HUES6 (cell line): ENCODE results near the gene CFAP298.

ENCODE experiments used
- H3K27ac ChIP-seq: 2 replicates; pipeline ENCODE4 v1.7.0; 2013; ENCODE audit warnings: low read depth, mild to moderate bottlenecking, low read length, inconsistent platforms
- H3K27me3 ChIP-seq: 2 replicates; pipeline ENCODE4 v1.6.1; 2013; ENCODE audit warnings: low read length; ENCODE audit not compliant: control insufficient read depth, insufficient read depth
- H3K36me3 ChIP-seq: 2 replicates; pipeline ENCODE4 v1.6.1; 2013; ENCODE audit warnings: low read length; ENCODE audit not compliant: control insufficient read depth, insufficient read depth
- H3K4me1 ChIP-seq: 2 replicates; pipeline ENCODE4 v1.6.1; 2013; ENCODE audit warnings: low read length; ENCODE audit not compliant: control insufficient read depth, insufficient read depth
- H3K4me3 ChIP-seq: 2 replicates; pipeline ENCODE4 v1.5.1; 2013; ENCODE audit warnings: low read depth, low read length
- H3K9ac ChIP-seq: one replicate; pipeline ENCODE4 v1.6.1; 2013; ENCODE audit warnings: mild to moderate bottlenecking, low read length
- H3K9me3 ChIP-seq: 2 replicates; pipeline ENCODE4 v1.6.1; 2013; ENCODE audit warnings: low read depth, low read length; ENCODE audit not compliant: control insufficient read depth, insufficient read depth

The CFAP298 gene

GRCh38 chr21:32580949-32581348 is 31.2 kb downstream of the CFAP298 start:
- no peaks in the 10 kb centered on the region for H3K4me1 ChIP-seq
- no peak overlapping the region for H3K27ac ChIP-seq
- no peaks in the 10 kb centered on the region for H3K27me3 ChIP-seq
- H3K4me3 ChIP-seq: no peak overlapping the region
- no peaks in the 10 kb centered on the region for H3K36me3 ChIP-seq
- no peak overlapping the region for H3K9ac ChIP-seq
- no peaks in the 10 kb centered on the region for H3K9me3 ChIP-seq

GRCh38 chr21:32578107-32578691 is 34.0 kb downstream of the CFAP298 start:
- no peak overlapping the region for H3K4me3 ChIP-seq
- no peaks in the 10 kb centered on the region for H3K9me3 ChIP-seq
- no peak overlapping the region for H3K27ac ChIP-seq
- H3K36me3 ChIP-seq: no peaks in the 10 kb centered on the region
- no peak overlapping the region for H3K9ac ChIP-seq
- no peaks in the 10 kb centered on the region for H3K4me1 ChIP-seq
- H3K27me3 ChIP-seq: no peaks in the 10 kb centered on the region

- Histone ChIP-seq H3K27me3 (no peaks in the 10 kb centered on the region), H3K27ac (no peak overlapping the region), H3K9me3 (no peaks in the 10 kb centered on the region), H3K9ac (no peak overlapping the region), H3K36me3 (no peaks in the 10 kb centered on the region), H3K4me3 (no peak overlapping the region), H3K4me1 (peaks cover 6% of the 10 kb centered on the region)
Measured at GRCh38 chr21:32576011-32576410, 36.2 kb downstream of the CFAP298 start.

- Histone ChIP-seq H3K27ac (no peak overlapping the region), H3K4me3 (no peak overlapping the region), H3K4me1 (peaks cover 6% of the 10 kb centered on the region), H3K9me3 (no peaks in the 10 kb centered on the region), H3K27me3 (no peaks in the 10 kb centered on the region), H3K9ac (no peak overlapping the region), H3K36me3 (no peaks in the 10 kb centered on the region)
Measured at GRCh38 chr21:32574946-32575925, 36.9 kb downstream of the CFAP298 start.

GRCh38 chr21:32572574-32573420 is 39.4 kb downstream of the CFAP298 start:
- H3K36me3 ChIP-seq: no peaks in the 10 kb centered on the region
- H3K27me3 ChIP-seq: peaks cover 3% of the 10 kb centered on the region; the same call in 1 of the 2 replicates
- peaks cover 9% of the 10 kb centered on the region for H3K4me1 ChIP-seq
- no peaks in the 10 kb centered on the region for H3K9me3 ChIP-seq
- H3K27ac ChIP-seq: no peak overlapping the region
- H3K9ac ChIP-seq: no peak overlapping the region
- H3K4me3 ChIP-seq: no peak overlapping the region

GRCh38 chr21:32570456-32570855 is 41.7 kb downstream of the CFAP298 start:
- H3K9me3 ChIP-seq: no peaks in the 10 kb centered on the region

GRCh38 chr21:32569261-32570230 is 42.6 kb downstream of the CFAP298 start:
- peaks cover 6% of the 10 kb centered on the region for H3K9me3 ChIP-seq
- peaks cover 9% of the 10 kb centered on the region for H3K4me1 ChIP-seq
- no peak overlapping the region for H3K27ac ChIP-seq
- peak overlapping the region; percentile 34 for H3K9ac ChIP-seq
- no peaks in the 10 kb centered on the region for H3K36me3 ChIP-seq
- peak overlapping the region; percentile 76 for H3K4me3 ChIP-seq
- peaks cover 3% of the 10 kb centered on the region; the same call in 1 of the 2 replicates for H3K27me3 ChIP-seq

More at GRCh38 chr21:32570456-32570855, 41.7 kb downstream of the CFAP298 start:
- no peak overlapping the region for H3K4me3 ChIP-seq
- H3K36me3 ChIP-seq: no peaks in the 10 kb centered on the region
- H3K27ac ChIP-seq: no peak overlapping the region
- no peak overlapping the region for H3K9ac ChIP-seq
- peaks cover 9% of the 10 kb centered on the region for H3K4me1 ChIP-seq
- peaks cover 3% of the 10 kb centered on the region; the same call in 1 of the 2 replicates for H3K27me3 ChIP-seq

- no peak overlapping the region for H3K27ac ChIP-seq
- H3K9ac ChIP-seq: no peak overlapping the region
- no peak overlapping the region for H3K4me3 ChIP-seq
- no peaks in the 10 kb centered on the region for H3K36me3 ChIP-seq
- peaks cover 7% of the 10 kb centered on the region for H3K9me3 ChIP-seq
- peaks cover 6% of the 10 kb centered on the region for H3K4me1 ChIP-seq
- peaks cover 3% of the 10 kb centered on the region; the same call in 1 of the 2 replicates for H3K27me3 ChIP-seq
Measured at GRCh38 chr21:32567626-32568025, 44.6 kb downstream of the CFAP298 start.

GRCh38 chr21:32566741-32567389 is 45.3 kb downstream of the CFAP298 start:
- Histone ChIP-seq H3K9me3 (peaks cover 7% of the 10 kb centered on the region), H3K9ac (no peak overlapping the region), H3K4me1 (peaks cover 13% of the 10 kb centered on the region), H3K36me3 (no peaks in the 10 kb centered on the region), H3K4me3 (no peak overlapping the region), H3K27me3 (peaks cover 3% of the 10 kb centered on the region; the same call in 1 of the 2 replicates), H3K27ac (no peak overlapping the region)
